ENCODE results near the gene PARP8.
"Not testable (repeated sequence)": the region's sequence is repeated elsewhere in the genome, so short reads cannot be mapped to it uniquely, and the experiment has no call there.

The PARP8 gene

GRCh38 chr5:50811746-50812145, 145.3 kb downstream of the PARP8 start:
- H3K27me3 ChIP-seq (ENCODE audit: control insufficient read depth in 1 of 2, insufficient read depth in 2 of 2, low read length in 2 of 2); H3K9me3 ChIP-seq (ENCODE audit: control insufficient read depth in 2 of 2, low read length in 2 of 2); H3K36me3 ChIP-seq (ENCODE audit: control insufficient read depth in 2 of 2, insufficient read depth in 2 of 2, low read length in 2 of 2); H3K4me1 ChIP-seq (ENCODE audit: control insufficient read depth, insufficient read depth, low read length); H3K4me3 ChIP-seq (ENCODE audit: low read length in 2 of 2); H3K27ac ChIP-seq (ENCODE audit: low read length); H3K9ac ChIP-seq (ENCODE audit: low read length in 2 of 2): not testable (repeated sequence)

GRCh38 chr5:50813691-50814090, 147.3 kb downstream of the PARP8 start:
- H3K4me3 ChIP-seq (ENCODE audit: low read length in 2 of 2), result no peak overlapping the region
- H3K4me1 ChIP-seq (ENCODE audit: control insufficient read depth, insufficient read depth, low read length), result no peaks in the 10 kb centered on the region
- H3K27ac ChIP-seq (ENCODE audit: low read length), result no peak overlapping the region
- peaks cover 0 to 3% of the 10 kb centered on the region in 2 donors for H3K36me3 ChIP-seq (ENCODE audit: control insufficient read depth in 2 of 2, insufficient read depth in 2 of 2, low read length in 2 of 2)
- no peaks in the 10 kb centered on the region for H3K27me3 ChIP-seq (ENCODE audit: control insufficient read depth in 1 of 2, insufficient read depth in 2 of 2, low read length in 2 of 2)
- no peaks in the 10 kb centered on the region for H3K9me3 ChIP-seq (ENCODE audit: control insufficient read depth in 2 of 2, low read length in 2 of 2)
- no peak overlapping the region for H3K9ac ChIP-seq (ENCODE audit: low read length in 2 of 2)

GRCh38 chr5:50814556-50814955, 148.1 kb downstream of the PARP8 start:
- no peak overlapping the region for H3K27ac ChIP-seq (ENCODE audit: low read length)
- peaks cover 0 to 3% of the 10 kb centered on the region in 2 donors for H3K36me3 ChIP-seq (ENCODE audit: control insufficient read depth in 2 of 2, insufficient read depth in 2 of 2, low read length in 2 of 2)
- no peak overlapping the region for H3K4me3 ChIP-seq (ENCODE audit: low read length in 2 of 2)
- no peaks in the 10 kb centered on the region for H3K27me3 ChIP-seq (ENCODE audit: control insufficient read depth in 1 of 2, insufficient read depth in 2 of 2, low read length in 2 of 2)
- H3K4me1 ChIP-seq (ENCODE audit: control insufficient read depth, insufficient read depth, low read length), result no peaks in the 10 kb centered on the region
- H3K9ac ChIP-seq (ENCODE audit: low read length in 2 of 2), result no peak overlapping the region
- H3K9me3 ChIP-seq (ENCODE audit: control insufficient read depth in 2 of 2, low read length in 2 of 2), result no peaks in the 10 kb centered on the region

- H3K36me3 ChIP-seq (ENCODE audit: control insufficient read depth in 2 of 2, insufficient read depth in 2 of 2, low read length in 2 of 2), result peaks cover 5 to 9% of the 10 kb centered on the region in 2 donors
- no peak overlapping the region for H3K27ac ChIP-seq (ENCODE audit: low read length)
- H3K4me1 ChIP-seq (ENCODE audit: control insufficient read depth, insufficient read depth, low read length), result peaks cover 2% of the 10 kb centered on the region
- no peak overlapping the region for H3K4me3 ChIP-seq (ENCODE audit: low read length in 2 of 2)
- H3K27me3 ChIP-seq (ENCODE audit: control insufficient read depth in 1 of 2, insufficient read depth in 2 of 2, low read length in 2 of 2), result no peaks in the 10 kb centered on the region
- no peaks in the 10 kb centered on the region for H3K9me3 ChIP-seq (ENCODE audit: control insufficient read depth in 2 of 2, low read length in 2 of 2)
- H3K9ac ChIP-seq (ENCODE audit: low read length in 2 of 2), result no peak overlapping the region
These were observed 155.6 kb downstream of the PARP8 start for GRCh38 chr5:50822046-50822445.

- peaks cover 2 to 12% of the 10 kb centered on the region in 2 donors for H3K36me3 ChIP-seq (ENCODE audit: control insufficient read depth in 2 of 2, insufficient read depth in 2 of 2, low read length in 2 of 2)
- H3K27me3 ChIP-seq (ENCODE audit: control insufficient read depth in 1 of 2, insufficient read depth in 2 of 2, low read length in 2 of 2), result no peaks in the 10 kb centered on the region
- H3K4me3 ChIP-seq (ENCODE audit: low read length in 2 of 2), result no peak overlapping the region
- H3K9me3 ChIP-seq (ENCODE audit: control insufficient read depth in 2 of 2, low read length in 2 of 2), result no peaks in the 10 kb centered on the region
- no peak overlapping the region for H3K9ac ChIP-seq (ENCODE audit: low read length in 2 of 2)
- H3K27ac ChIP-seq (ENCODE audit: low read length), result no peak overlapping the region
- peaks cover 2% of the 10 kb centered on the region for H3K4me1 ChIP-seq (ENCODE audit: control insufficient read depth, insufficient read depth, low read length)
These were observed 156.3 kb downstream of the PARP8 start for GRCh38 chr5:50822761-50823160.

- Histone ChIP-seq H3K4me3 (ENCODE audit: low read length in 2 of 2) (no peak overlapping the region), H3K36me3 (ENCODE audit: control insufficient read depth in 2 of 2, insufficient read depth in 2 of 2, low read length in 2 of 2) (peaks cover 7 to 17% of the 10 kb centered on the region in 2 donors), H3K4me1 (ENCODE audit: control insufficient read depth, insufficient read depth, low read length) (peaks cover 2% of the 10 kb centered on the region), H3K9me3 (ENCODE audit: control insufficient read depth in 2 of 2, low read length in 2 of 2) (no peaks in the 10 kb centered on the region), H3K9ac (ENCODE audit: low read length in 2 of 2) (no peak overlapping the region), H3K27me3 (ENCODE audit: control insufficient read depth in 1 of 2, insufficient read depth in 2 of 2, low read length in 2 of 2) (no peaks in the 10 kb centered on the region), H3K27ac (ENCODE audit: low read length) (no peak overlapping the region)
These were observed 157.1 kb downstream of the PARP8 start for GRCh38 chr5:50823568-50823967.

- Histone ChIP-seq H3K27me3 (ENCODE audit: control insufficient read depth in 1 of 2, insufficient read depth in 2 of 2, low read length in 2 of 2) (no peaks in the 10 kb centered on the region), H3K27ac (ENCODE audit: low read length) (no peak overlapping the region), H3K4me3 (ENCODE audit: low read length in 2 of 2) (no peak overlapping the region), H3K9me3 (ENCODE audit: control insufficient read depth in 2 of 2, low read length in 2 of 2) (no peaks in the 10 kb centered on the region), H3K9ac (ENCODE audit: low read length in 2 of 2) (no peak overlapping the region), H3K4me1 (ENCODE audit: control insufficient read depth, insufficient read depth, low read length) (peaks cover 2% of the 10 kb centered on the region), H3K36me3 (ENCODE audit: control insufficient read depth in 2 of 2, insufficient read depth in 2 of 2, low read length in 2 of 2) (peaks cover 10 to 19% of the 10 kb centered on the region in 2 donors)
These were observed 157.7 kb downstream of the PARP8 start for GRCh38 chr5:50824109-50824508.

- Histone ChIP-seq H3K9me3 (ENCODE audit: control insufficient read depth in 2 of 2, low read length in 2 of 2) (no peaks in the 10 kb centered on the region), H3K36me3 (ENCODE audit: control insufficient read depth in 2 of 2, insufficient read depth in 2 of 2, low read length in 2 of 2) (peaks cover 10 to 14% of the 10 kb centered on the region in 2 donors), H3K27me3 (ENCODE audit: control insufficient read depth in 1 of 2, insufficient read depth in 2 of 2, low read length in 2 of 2) (no peaks in the 10 kb centered on the region), H3K27ac (ENCODE audit: low read length) (no peak overlapping the region), H3K4me1 (ENCODE audit: control insufficient read depth, insufficient read depth, low read length) (no peaks in the 10 kb centered on the region), H3K9ac (ENCODE audit: low read length in 2 of 2) (no peak overlapping the region), H3K4me3 (ENCODE audit: low read length in 2 of 2) (no peak overlapping the region)
These were observed 161.2 kb downstream of the PARP8 start for GRCh38 chr5:50827516-50828247.

GRCh38 chr5:50829023-50829422, 162.6 kb downstream of the PARP8 start:
- H3K36me3 ChIP-seq (ENCODE audit: control insufficient read depth in 2 of 2, insufficient read depth in 2 of 2, low read length in 2 of 2), result peaks cover 10 to 15% of the 10 kb centered on the region in 2 donors
- H3K9ac ChIP-seq (ENCODE audit: low read length in 2 of 2), result no peak overlapping the region
- no peak overlapping the region for H3K27ac ChIP-seq (ENCODE audit: low read length)
- no peaks in the 10 kb centered on the region for H3K4me1 ChIP-seq (ENCODE audit: control insufficient read depth, insufficient read depth, low read length)
- no peak overlapping the region for H3K4me3 ChIP-seq (ENCODE audit: low read length in 2 of 2)
- no peaks in the 10 kb centered on the region for H3K27me3 ChIP-seq (ENCODE audit: control insufficient read depth in 1 of 2, insufficient read depth in 2 of 2, low read length in 2 of 2)
- H3K9me3 ChIP-seq (ENCODE audit: control insufficient read depth in 2 of 2, low read length in 2 of 2), result no peaks in the 10 kb centered on the region

GRCh38 chr5:50832657-50833284, 166.3 kb downstream of the PARP8 start:
- H3K27me3 ChIP-seq (ENCODE audit: control insufficient read depth in 1 of 2, insufficient read depth in 2 of 2, low read length in 2 of 2), result no peaks in the 10 kb centered on the region
- no peak overlapping the region for H3K4me3 ChIP-seq (ENCODE audit: low read length in 2 of 2)
- H3K9me3 ChIP-seq (ENCODE audit: control insufficient read depth in 2 of 2, low read length in 2 of 2), result no peaks in the 10 kb centered on the region
- no peak overlapping the region for H3K9ac ChIP-seq (ENCODE audit: low read length in 2 of 2)
- peaks cover 10 to 15% of the 10 kb centered on the region in 2 donors for H3K36me3 ChIP-seq (ENCODE audit: control insufficient read depth in 2 of 2, insufficient read depth in 2 of 2, low read length in 2 of 2)
- no peaks in the 10 kb centered on the region for H3K4me1 ChIP-seq (ENCODE audit: control insufficient read depth, insufficient read depth, low read length)
- no peak overlapping the region for H3K27ac ChIP-seq (ENCODE audit: low read length)

GRCh38 chr5:50836356-50836755, 169.9 kb downstream of the PARP8 start:
- peaks cover 0 to 6% of the 10 kb centered on the region in 2 donors for H3K36me3 ChIP-seq (ENCODE audit: control insufficient read depth in 2 of 2, insufficient read depth in 2 of 2, low read length in 2 of 2)
- H3K27ac ChIP-seq (ENCODE audit: low read length), result no peak overlapping the region
- H3K9ac ChIP-seq (ENCODE audit: low read length in 2 of 2), result no peak overlapping the region
- H3K4me1 ChIP-seq (ENCODE audit: control insufficient read depth, insufficient read depth, low read length), result no peaks in the 10 kb centered on the region
- no peak overlapping the region for H3K4me3 ChIP-seq (ENCODE audit: low read length in 2 of 2)
- H3K27me3 ChIP-seq (ENCODE audit: control insufficient read depth in 1 of 2, insufficient read depth in 2 of 2, low read length in 2 of 2), result no peaks in the 10 kb centered on the region
- H3K9me3 ChIP-seq (ENCODE audit: control insufficient read depth in 2 of 2, low read length in 2 of 2), result no peaks in the 10 kb centered on the region
